ENCODE data around the gene A2M.

DNA sequence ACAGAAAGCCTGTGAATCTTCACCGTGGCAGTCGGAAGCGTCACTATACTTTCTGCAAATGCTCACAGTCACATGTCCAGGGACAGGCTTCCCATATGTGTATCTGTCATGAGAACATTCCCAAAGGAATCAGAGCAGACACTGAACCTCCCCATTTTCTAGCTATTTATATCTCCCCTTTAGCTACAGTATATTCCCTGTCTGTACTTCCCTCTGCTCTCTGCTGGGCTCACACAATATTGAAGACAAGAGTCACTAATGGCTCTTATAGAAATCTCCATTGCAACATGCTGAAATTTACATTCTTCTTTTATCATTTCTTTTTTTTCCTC is 8.2 kb downstream of the A2M start:
- TF ChIP-seq POLR2A (IDR thresholded peaks at IDR 0.05; ENCODE audit: low read length) (no peak), GATA1 (IDR thresholded peaks at IDR 0.05; ENCODE audit: low read depth, low read length) (no peak)
